OCI-LY7 (cell line): ENCODE data around the gene TNFRSF1B. TPM values are rescaled to one million over a fixed set of nuclear protein-coding genes. Genes with fewer than 3 reads are reported as not detected.

Experiments used
- BruUV-seq: library from RNA; stranded (reverse); fragments of 400-500 nt; replicated peaks from 2 replicates; lab custom pipeline; 2021; lab: Mats Ljungman, UMichigan
- CTCF ChIA-PET: fragments of 300-600 bp; sonication (Branson Sonifier 250); formaldehyde crosslinking; loops from one replicate; lab custom pipeline; 2022; ENCODE audit warnings: antibody characterized with exemption; ENCODE audit not compliant: unreplicated experiment; lab: Charles Lee
- POLR2A ChIA-PET: fragments of 300-600 bp; sonication (Branson Sonifier 250); formaldehyde crosslinking; loops from one replicate; lab custom pipeline; 2022; ENCODE audit warnings: antibody characterized with exemption; lab: Charles Lee
- DNase-seq: peaks from one replicate; pipeline ENCODE4 v3.0.0-alpha.2; 2015; ENCODE audit warnings: low spot score
- H2AFZ ChIP-seq: fragments of 200-600 bp; sonication (generic), shearing (Covaris generic); 2 replicates; pipeline ENCODE4 v1.6.1; 2014; ENCODE audit warnings: mild to moderate bottlenecking, antibody characterized with exemption, low read length, moderate library complexity
- H3K27ac ChIP-seq: fragments of 200-600 bp; sonication (generic); 2 replicates; pipeline ENCODE4 v1.5.1; 2014; ENCODE audit warnings: mixed run types, low read depth, mild to moderate bottlenecking, moderate library complexity, low read length, inconsistent platforms; ENCODE audit not compliant: poor library complexity, severe bottlenecking
- H3K36me3 ChIP-seq: fragments of 200-600 bp; sonication (generic); 2 replicates; pipeline ENCODE4 v1.6.1; 2014; ENCODE audit warnings: mild to moderate bottlenecking, antibody characterized with exemption, low read length, moderate library complexity, mixed read lengths; ENCODE audit not compliant: insufficient read depth
- H3K4me1 ChIP-seq: fragments of 200-600 bp; sonication (generic); 2 replicates; pipeline ENCODE4 v1.5.1; 2014; ENCODE audit warnings: mild to moderate bottlenecking, low read length; ENCODE audit not compliant: insufficient read depth, poor library complexity, severe bottlenecking
- H3K4me2 ChIP-seq: fragments of 200-600 bp; sonication (generic); 2 replicates; pipeline ENCODE4 v1.6.1; 2014; ENCODE audit warnings: mild to moderate bottlenecking, low read length
- H3K4me3 ChIP-seq: fragments of 200-600 bp; sonication (generic); 2 replicates; pipeline ENCODE4 v1.5.1; 2014; ENCODE audit warnings: mild to moderate bottlenecking, low read depth, low read length; ENCODE audit not compliant: poor library complexity, severe bottlenecking
- H3K79me2 ChIP-seq: fragments of 200-600 bp; sonication (generic); 2 replicates; pipeline ENCODE4 v1.6.1; 2016; ENCODE audit warnings: low read depth, mild to moderate bottlenecking, low read length, moderate library complexity, mixed read lengths; ENCODE audit not compliant: insufficient read depth
- H3K9me2 ChIP-seq: fragments of 200-600 bp; sonication (generic); 2 replicates; pipeline ENCODE4 v1.6.1; 2016; ENCODE audit warnings: mild to moderate bottlenecking, low read length, mixed read lengths; ENCODE audit not compliant: insufficient read depth
- H3K9me3 ChIP-seq: fragments of 200-600 bp; sonication (generic); 2 replicates; pipeline ENCODE4 v1.6.1; 2014; ENCODE audit warnings: mild to moderate bottlenecking, mixed run types, low read length, mixed read lengths
- H4K20me1 ChIP-seq: fragments of 200-600 bp; sonication (generic); 2 replicates; pipeline ENCODE4 v1.6.1; 2014; ENCODE audit warnings: mild to moderate bottlenecking, antibody characterized with exemption, low read length, moderate library complexity, mixed read lengths; ENCODE audit not compliant: insufficient read depth
- CTCF ChIP-seq: fragments of 200-600 bp; sonication (generic); conservative IDR thresholded peaks from 2 replicates; pipeline ENCODE4 v1.5.1; 2014; ENCODE audit warnings: mild to moderate bottlenecking, antibody characterized with exemption, low read length, moderate library complexity, mixed read lengths
- EZH2phosphoT487 ChIP-seq: fragments of 200-600 bp; sonication (generic); IDR thresholded peaks from 2 replicates; pipeline ENCODE4 v1.6.1; 2018; ENCODE audit warnings: low read depth, borderline replicate concordance, mild to moderate bottlenecking, mixed run types, antibody characterized with exemption, low read length, moderate library complexity, mixed read lengths
- intact Hi-C: fragments of 100-400 bp; cut with micrococcal nuclease; formaldehyde crosslinking; loops from one replicate; pipeline ENCODE4 v1.10.0; 2022; ENCODE audit not compliant: unreplicated experiment
- total RNA-seq, 2 experiments: library from RNA; depleted of rRNA in 1 of 2; stranded (reverse); fragments of >200 nt in 1 of 2; shearing (Covaris generic) in 1 of 2; gene quantifications; 2 replicates each; pipeline ENCODE4 v1.2.3, GENCODE V29; 2014 to 2022

TNFRSF1B gene
- total RNA-seq, 2 experiments from 2014 or later = not detected

- POLR2A ChIA-PET = interaction anchor here (0.6 kb wide), 1 partner anchor 1000 kb away, joined by 3 read pairs; no protein-coding TSS in a partner anchor
- Histone ChIP-seq H3K9me2 (no peaks in the 10 kb centered on the region), H3K36me3 (peaks cover 49% of the 10 kb centered on the region), H3K4me2 (no peak overlapping the region), H2AFZ (no peak overlapping the region), H3K9me3 (no peaks in the 10 kb centered on the region), H3K79me2 (no peaks in the 10 kb centered on the region), H3K4me3 (no peak overlapping the region), H3K4me1 (no peaks in the 10 kb centered on the region), H4K20me1 (no peaks in the 10 kb centered on the region), H3K27ac (no peak overlapping the region)
- CTCF ChIA-PET = no interaction called here
- no TSS peak for BruUV-seq
- DNase-seq = no peak
- intact Hi-C loops = no loop called here
- TF ChIP-seq EZH2phosphoT487 (no peak), CTCF (no peak)
Measured at GRCh38 chr1:12245116-12245515, 78.3 kb downstream of the TNFRSF1B start.

- H3K79me2 ChIP-seq = no peaks in the 10 kb centered on the region
- peaks cover 55% of the 10 kb centered on the region for H3K36me3 ChIP-seq
- DNase-seq = no peak
- BruUV-seq = no TSS peak
- H4K20me1 ChIP-seq = no peaks in the 10 kb centered on the region
- no peaks in the 10 kb centered on the region for H3K9me3 ChIP-seq
- no peak overlapping the region for H3K4me3 ChIP-seq
- ChIA-PET CTCF (no interaction called here), POLR2A (interaction anchor here (0.6 kb wide), 1 partner anchor 999 kb away, joined by 3 read pairs; no protein-coding TSS in a partner anchor)
- TF ChIP-seq CTCF (no peak), EZH2phosphoT487 (no peak)
- H2AFZ ChIP-seq = no peak overlapping the region
- H3K4me1 ChIP-seq = no peaks in the 10 kb centered on the region
- no peak overlapping the region for H3K27ac ChIP-seq
- no peaks in the 10 kb centered on the region for H3K9me2 ChIP-seq
- intact Hi-C loops = no loop called here
- no peak overlapping the region for H3K4me2 ChIP-seq
Measured at GRCh38 chr1:12245733-12246132, 78.9 kb downstream of the TNFRSF1B start.

GRCh38 chr1:12246584-12246983 lies 79.8 kb downstream of the TNFRSF1B start:
- no peak overlapping the region for H3K4me2 ChIP-seq
- intact Hi-C loops = no loop called here
- no peak overlapping the region for H3K4me3 ChIP-seq
- BruUV-seq = no TSS peak
- H3K36me3 ChIP-seq = peaks cover 61% of the 10 kb centered on the region
- DNase-seq = no peak
- POLR2A ChIA-PET = no interaction called here
- no peaks in the 10 kb centered on the region for H4K20me1 ChIP-seq
- no peaks in the 10 kb centered on the region for H3K9me3 ChIP-seq
- H3K9me2 ChIP-seq = no peaks in the 10 kb centered on the region
- TF ChIP-seq CTCF = no peak
- TF ChIP-seq EZH2phosphoT487 = no peak
- no peak overlapping the region for H2AFZ ChIP-seq
- no peaks in the 10 kb centered on the region for H3K79me2 ChIP-seq
- no peak overlapping the region for H3K27ac ChIP-seq
- CTCF ChIA-PET = no interaction called here
- no peaks in the 10 kb centered on the region for H3K4me1 ChIP-seq
